GM23338 (cell line): ENCODE results near the gene P2RY6. TPM values are rescaled to one million over a fixed set of nuclear protein-coding genes. Genes with fewer than 3 reads are reported as not detected.

Experiments used
- ATAC-seq: fragments of 200-7000 bp; cut with Tn5 transposase; 3 replicates; pipeline ENCODE4 v1.9.1; 2020
- DNase-seq: peaks from one replicate; pipeline ENCODE4 v3.0.0-alpha.2; 2015; ENCODE audit warnings: low spot score
- H2AFZ ChIP-seq: fragments of 200-600 bp; sonication (generic); 2 replicates; pipeline ENCODE4 v1.8.0; 2016; ENCODE audit warnings: antibody characterized with exemption, mild to moderate bottlenecking, moderate library complexity
- H3F3A ChIP-seq: fragments of 200-600 bp; sonication (generic); replicated peaks from 2 replicates; pipeline ENCODE4 v1.8.0; 2017; ENCODE audit warnings: antibody characterized with exemption, mixed run types, low read depth
- H3K27ac ChIP-seq: fragments of 200-600 bp; sonication (generic); 2 replicates; pipeline ENCODE4 v1.6.1; 2016; ENCODE audit warnings: low read depth
- H3K27me3 ChIP-seq: fragments of 200-600 bp; sonication (generic); 2 replicates; pipeline ENCODE4 v1.8.0; 2016; ENCODE audit warnings: mild to moderate bottlenecking, mixed run types, moderate library complexity; ENCODE audit not compliant: insufficient read depth
- H3K36me3 ChIP-seq: fragments of 200-600 bp; sonication (generic); 2 replicates; pipeline ENCODE4 v1.8.0; 2016; ENCODE audit warnings: mild to moderate bottlenecking; ENCODE audit not compliant: insufficient read depth
- H3K4me1 ChIP-seq: fragments of 200-600 bp; sonication (generic); 2 replicates; pipeline ENCODE4 v1.8.0; 2016; ENCODE audit warnings: mild to moderate bottlenecking, moderate library complexity; ENCODE audit not compliant: insufficient read depth
- H3K4me2 ChIP-seq: fragments of 200-600 bp; sonication (generic); 2 replicates; pipeline ENCODE4 v1.7.1; 2017; ENCODE audit warnings: mixed run types
- H3K4me3 ChIP-seq: fragments of 200-600 bp; sonication (generic); 2 replicates; pipeline ENCODE4 v1.6.1; 2016; ENCODE audit warnings: mixed run types
- H3K79me2 ChIP-seq: fragments of 200-600 bp; sonication (generic); replicated peaks from 2 replicates; pipeline ENCODE4 v1.8.0; 2017; ENCODE audit warnings: mild to moderate bottlenecking; ENCODE audit not compliant: insufficient read depth
- H3K9me2 ChIP-seq: fragments of 200-600 bp; sonication (generic); 2 replicates; pipeline ENCODE4 v1.8.0; 2017; ENCODE audit not compliant: insufficient read depth
- H4K20me1 ChIP-seq: fragments of 200-600 bp; sonication (generic); replicated peaks from 2 replicates; pipeline ENCODE4 v1.8.0; 2017; ENCODE audit warnings: mild to moderate bottlenecking; ENCODE audit not compliant: insufficient read depth
- H3K27ac Mint-ChIP-seq: 2 replicates; pipeline ENCODE4 v1.8.0; 2020; ENCODE audit warnings: inconsistent platforms, mild to moderate bottlenecking, moderate library complexity, mixed read lengths
- H3K27me3 Mint-ChIP-seq: 3 replicates; pipeline ENCODE4 v1.8.0; 2022; ENCODE audit warnings: low read depth, mild to moderate bottlenecking, moderate library complexity, mixed read lengths, inconsistent platforms; ENCODE audit not compliant: insufficient read depth, poor library complexity
- H3K36me3 Mint-ChIP-seq: 3 replicates; pipeline ENCODE4 v1.8.0; 2021; ENCODE audit warnings: low read depth, mild to moderate bottlenecking, inconsistent platforms, moderate library complexity, mixed read lengths
- H3K4me1 Mint-ChIP-seq: 3 replicates; pipeline ENCODE4 v1.8.0; 2020; ENCODE audit warnings: mild to moderate bottlenecking, inconsistent platforms, mixed read lengths
- H3K4me3 Mint-ChIP-seq: 3 replicates; pipeline ENCODE4 v1.8.0; 2021; ENCODE audit warnings: moderate library complexity, mild to moderate bottlenecking, inconsistent platforms, mixed read lengths
- H3K9me3 Mint-ChIP-seq: 3 replicates; pipeline ENCODE4 v1.8.0; 2020; ENCODE audit warnings: moderate library complexity, mild to moderate bottlenecking, inconsistent platforms, mixed read lengths
- CREB1 ChIP-seq: fragments of 250-450 bp; sonication (Bioruptor Pico); IDR thresholded peaks from 2 replicates; pipeline ENCODE4 v1.5.0; 2020; ENCODE audit warnings: low read depth, mild to moderate bottlenecking, moderate library complexity
- JUNB ChIP-seq: IDR thresholded peaks from one replicate; pipeline ENCODE4 v1.6.1; 2016; ENCODE audit warnings: antibody characterized with exemption; ENCODE audit not compliant: unreplicated experiment
- POLR2AphosphoS5 ChIP-seq: IDR thresholded peaks from 2 replicates; pipeline ENCODE4 v1.6.1; 2016; ENCODE audit warnings: antibody characterized with exemption, low read depth
- REST ChIP-seq: IDR thresholded peaks from one replicate; pipeline ENCODE4 v1.6.1; 2018; ENCODE audit warnings: antibody characterized with exemption; ENCODE audit not compliant: unreplicated experiment
- ZNF331 ChIP-seq: fragments of 250-450 bp; sonication (Bioruptor Pico); IDR thresholded peaks from 2 replicates; pipeline ENCODE4 v1.5.0; 2020; ENCODE audit warnings: low read depth, mild to moderate bottlenecking, moderate library complexity
- ZNF462 ChIP-seq: fragments of 250-450 bp; sonication (Bioruptor Pico); IDR thresholded peaks from 2 replicates; pipeline ENCODE4 v1.5.0; 2020; ENCODE audit warnings: mild to moderate bottlenecking, moderate library complexity
- polyA plus RNA-seq: library from polyadenylated mRNA; unstranded; fragments of >200 nt; fragmentation: Nextera tagmentation; extraction: Ambion mirVana; gene quantifications from 2 replicates; pipeline ENCODE4 v1.2.1, GENCODE V29; 2016
- total RNA-seq: library from RNA; depleted of rRNA; stranded (reverse); fragments of >200 nt; shearing (Covaris generic); gene quantifications from 2 replicates; pipeline ENCODE4 v1.2.3, GENCODE V29; 2014

Gene P2RY6
- total and polyA plus RNA-seq, 2 experiments from 2014 or later = not detected

GRCh38 chr11:73280626-73281025 lies 8.5 kb downstream of the P2RY6 start:
- Histone ChIP-seq H4K20me1 (no peaks in the 10 kb centered on the region), H3K9me2 (no peaks in the 10 kb centered on the region; the same call in 1 of the 2 replicates), H3K27me3 (no peaks in the 10 kb centered on the region), H3F3A (no peaks in the 10 kb centered on the region), H3K27ac (no peak overlapping the region), H3K4me1 (0 out of 2 replicates have a peak, but pooled peaks cover 4% of the 10 kb centered on the region), H3K4me2 (no peak overlapping the region), H3K4me3 (no peak overlapping the region), H3K79me2 (no peaks in the 10 kb centered on the region), H3K36me3 (no peaks in the 10 kb centered on the region), H2AFZ (no peak overlapping the region)
- TF ChIP-seq ZNF462 (no peak), POLR2AphosphoS5 (no peak), JUNB (no peak), REST (no peak), ZNF331 (CRISPR knock-in tag) (no peak), CREB1 (CRISPR knock-in tag) (no peak)
- DNase-seq (no peak), ATAC-seq (no peak)
- Mint-ChIP-seq H3K4me3 (no peak overlapping the region), H3K27me3 (peaks cover 3% of the 10 kb centered on the region), H3K36me3 (no peaks in the 10 kb centered on the region), H3K9me3 (no peaks in the 10 kb centered on the region; the same call in 2 of the 3 replicates), H3K27ac (no peak overlapping the region), H3K4me1 (no peaks in the 10 kb centered on the region; the same call in 2 of the 3 replicates)
